IPS-18c (cell line): ENCODE results near the gene RASL11B.

Experiments
- H3K4me3 ChIP-seq: 2 replicates; pipeline ENCODE4 v1.7.0; 2013; ENCODE audit warnings: low read depth, mild to moderate bottlenecking, low read length, moderate library complexity; ENCODE audit not compliant: insufficient read depth
- H3K9me3 ChIP-seq: one replicate; pipeline ENCODE4 v1.6.1; 2013; ENCODE audit warnings: mild to moderate bottlenecking, low read length, moderate library complexity; ENCODE audit not compliant: control insufficient read depth, insufficient read depth

The RASL11B gene

DNA sequence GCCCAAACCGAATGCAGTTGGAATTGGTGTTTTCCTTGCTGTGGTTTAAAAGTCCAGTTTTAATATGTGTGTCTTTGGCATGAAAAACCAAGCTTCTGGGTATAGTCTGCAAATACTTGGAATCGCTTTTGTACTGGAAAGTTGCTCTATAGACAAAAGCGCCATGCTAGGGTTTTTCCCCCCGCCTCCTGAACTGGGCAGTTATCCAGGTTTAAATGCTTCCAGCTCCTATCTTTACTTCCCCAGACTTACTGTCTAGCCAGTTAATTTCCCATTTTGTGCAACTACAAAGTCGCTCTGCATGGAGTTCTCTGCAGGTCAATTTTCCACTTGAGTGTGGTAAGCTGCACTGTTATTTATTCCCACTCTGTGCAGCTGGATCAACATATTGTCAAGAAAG is 2.7 kb downstream of the RASL11B start:
- H3K4me3 ChIP-seq: no peak overlapping the region
- H3K9me3 ChIP-seq: no peaks in the 10 kb centered on the region

DNA sequence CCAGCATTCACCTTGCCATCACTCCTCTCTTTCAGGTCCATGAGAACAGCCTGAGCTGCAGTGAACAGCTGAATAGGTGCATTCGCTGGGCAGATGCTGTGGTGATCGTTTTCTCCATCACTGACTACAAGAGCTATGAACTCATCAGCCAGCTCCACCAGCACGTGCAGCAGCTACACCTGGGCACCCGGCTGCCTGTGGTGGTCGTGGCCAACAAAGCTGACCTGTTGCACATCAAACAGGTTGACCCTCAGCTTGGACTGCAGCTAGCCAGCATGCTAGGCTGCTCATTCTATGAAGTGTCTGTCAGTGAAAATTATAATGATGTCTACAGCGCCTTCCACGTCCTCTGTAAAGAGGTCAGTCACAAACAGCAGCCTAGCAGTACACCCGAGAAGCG is 3.2 kb downstream of the RASL11B start:
- Histone ChIP-seq H3K4me3 (no peak overlapping the region), H3K9me3 (no peaks in the 10 kb centered on the region)

DNA sequence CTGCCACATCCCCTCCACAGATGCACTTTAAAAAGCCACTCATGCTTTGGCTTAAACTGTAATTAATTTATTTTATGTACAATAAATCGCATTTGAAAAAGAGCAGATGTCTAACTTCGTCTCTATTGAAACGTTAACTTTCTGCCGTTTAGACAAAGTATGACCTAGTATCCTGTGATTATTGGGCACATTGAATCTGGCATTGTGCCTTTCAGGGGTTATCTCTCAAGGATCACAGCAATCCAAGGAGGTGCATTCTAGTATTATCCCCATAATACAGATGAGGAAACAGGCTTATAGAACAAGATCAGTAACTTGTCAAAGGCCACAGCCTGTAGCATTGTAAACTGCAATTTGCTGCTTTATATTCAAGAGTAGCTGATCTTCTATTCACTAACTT is 4.6 kb downstream of the RASL11B start:
- Histone ChIP-seq H3K4me3 (no peak overlapping the region), H3K9me3 (no peaks in the 10 kb centered on the region)

DNA sequence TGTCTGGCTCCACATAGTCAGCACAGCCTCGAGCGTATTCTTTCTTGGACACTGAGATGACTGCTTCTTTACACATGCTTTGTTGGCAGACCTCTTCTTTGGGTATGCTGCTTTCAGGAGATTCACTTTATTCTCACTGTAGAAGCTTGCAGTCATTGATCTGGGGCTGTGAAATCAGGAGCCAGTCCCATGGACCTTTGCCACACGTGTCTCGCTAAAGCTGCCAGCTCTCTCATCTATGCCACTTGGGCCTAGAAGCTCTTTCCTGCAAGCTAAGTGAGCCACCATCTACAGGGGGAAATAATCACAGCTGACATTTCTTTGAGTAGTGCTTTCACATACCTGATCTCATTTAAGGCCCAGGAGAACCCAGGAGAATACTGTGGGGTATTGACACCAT is 5.0 kb downstream of the RASL11B start:
- H3K4me3 ChIP-seq: no peak overlapping the region
- H3K9me3 ChIP-seq: no peaks in the 10 kb centered on the region

DNA sequence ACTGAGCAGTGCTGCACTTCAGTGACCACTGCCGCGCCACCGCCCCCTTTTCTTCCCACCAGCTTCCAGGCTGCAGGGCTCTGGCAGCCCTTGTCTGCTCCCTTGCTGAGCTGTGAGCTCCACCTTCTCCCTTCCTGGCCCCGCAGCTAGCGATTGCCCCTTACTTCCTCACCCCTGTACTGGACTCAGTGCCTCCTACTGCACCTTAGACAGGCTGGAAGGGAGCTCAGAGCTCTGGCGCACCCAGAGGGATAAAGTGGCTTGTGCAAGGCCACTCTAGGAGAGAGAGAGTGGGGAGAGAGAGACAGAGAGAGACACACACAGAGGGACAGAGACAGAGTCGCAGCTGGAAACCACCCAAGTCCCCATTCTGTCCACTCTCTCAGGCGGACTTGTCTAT is 6.0 kb downstream of the RASL11B start:
- H3K4me3 ChIP-seq: no peak overlapping the region
- H3K9me3 ChIP-seq: no peaks in the 10 kb centered on the region

DNA sequence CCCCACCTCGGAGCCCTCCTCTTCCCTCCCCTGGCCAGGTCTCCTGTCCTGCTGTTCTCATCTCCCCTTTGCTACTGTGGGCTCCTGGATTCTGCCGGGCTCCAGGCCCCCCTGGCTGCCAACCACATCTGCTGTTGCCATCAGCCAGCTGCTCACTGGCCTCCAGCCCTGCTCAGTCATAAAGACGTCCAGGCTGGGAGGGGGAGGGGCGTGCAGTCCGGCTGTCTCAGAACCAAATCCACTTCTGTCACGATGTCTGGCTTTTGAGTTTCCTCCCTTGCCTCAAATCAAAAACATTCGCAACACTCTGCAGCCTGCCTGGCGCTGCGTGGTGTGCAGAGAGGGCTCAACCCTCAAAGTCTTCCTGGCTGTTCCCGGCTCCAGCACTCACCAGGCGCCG is 7.1 kb downstream of the RASL11B start:
- no peaks in the 10 kb centered on the region for H3K9me3 ChIP-seq

DNA sequence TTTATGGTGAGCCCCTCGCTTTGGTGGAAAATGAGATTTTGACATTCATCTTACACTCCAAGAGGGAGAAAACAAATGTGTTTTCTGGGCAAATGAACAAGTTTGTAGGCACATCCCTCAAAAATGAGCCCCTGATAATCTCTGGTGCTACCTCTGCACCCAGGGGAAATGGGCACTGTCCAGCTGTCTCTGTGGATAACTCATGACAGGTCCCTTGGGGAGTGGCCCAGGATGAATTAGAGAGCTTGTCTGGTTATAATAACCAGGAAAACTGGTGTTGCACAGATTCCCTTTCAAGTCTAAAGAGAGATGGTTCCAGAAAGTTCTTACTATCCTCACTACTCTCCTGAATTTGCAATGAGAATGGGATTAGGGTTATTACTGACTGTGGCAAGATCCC is 7.5 kb downstream of the RASL11B start:
- H3K9me3 ChIP-seq: no peaks in the 10 kb centered on the region

More for the DNA sequence above, 7.1 kb downstream of the RASL11B start:
- H3K4me3 ChIP-seq: no peak overlapping the region

DNA sequence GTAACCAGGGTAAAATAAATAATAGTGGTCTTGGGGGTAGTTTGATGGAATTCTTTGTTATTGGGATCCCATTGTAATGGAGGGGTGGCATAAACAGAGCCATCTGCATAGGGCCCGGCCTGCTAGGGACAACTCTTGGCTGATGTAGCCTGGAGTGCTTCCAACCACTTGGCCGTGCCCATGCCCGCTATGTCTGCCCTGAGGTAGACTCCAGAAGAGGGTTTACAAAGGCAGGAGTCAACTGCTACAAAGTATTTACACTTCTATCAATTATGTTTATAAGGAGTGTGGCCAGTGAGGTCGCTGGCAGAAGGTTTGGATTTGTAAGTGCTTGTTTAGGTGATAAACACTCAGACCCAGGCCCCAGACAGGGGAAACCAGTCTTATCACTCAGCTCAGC is 8.1 kb downstream of the RASL11B start:
- H3K4me3 ChIP-seq: no peak overlapping the region
- H3K9me3 ChIP-seq: no peaks in the 10 kb centered on the region

More for the DNA sequence above, 7.5 kb downstream of the RASL11B start:
- H3K4me3 ChIP-seq: no peak overlapping the region

DNA sequence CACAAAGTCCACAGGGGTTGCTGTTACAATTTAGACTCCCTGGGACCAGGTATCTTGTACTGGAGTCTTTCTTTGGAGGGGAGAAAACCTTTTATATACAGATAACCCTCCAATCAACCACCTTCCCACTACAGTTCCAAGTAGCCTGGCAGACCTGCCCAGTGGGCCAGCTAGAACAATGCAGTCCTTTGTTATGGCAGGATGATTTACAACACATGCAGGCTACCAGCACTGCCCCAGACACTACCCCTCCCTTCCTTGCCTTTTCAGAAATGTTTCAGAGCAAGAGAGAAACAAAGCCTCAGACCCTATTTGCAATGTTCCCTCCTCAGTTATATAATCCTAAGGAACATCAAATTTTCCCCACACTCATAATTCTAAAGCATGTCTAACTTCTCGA is 11.1 kb downstream of the RASL11B start:
- no peak overlapping the region for H3K4me3 ChIP-seq
- no peaks in the 10 kb centered on the region for H3K9me3 ChIP-seq

DNA sequence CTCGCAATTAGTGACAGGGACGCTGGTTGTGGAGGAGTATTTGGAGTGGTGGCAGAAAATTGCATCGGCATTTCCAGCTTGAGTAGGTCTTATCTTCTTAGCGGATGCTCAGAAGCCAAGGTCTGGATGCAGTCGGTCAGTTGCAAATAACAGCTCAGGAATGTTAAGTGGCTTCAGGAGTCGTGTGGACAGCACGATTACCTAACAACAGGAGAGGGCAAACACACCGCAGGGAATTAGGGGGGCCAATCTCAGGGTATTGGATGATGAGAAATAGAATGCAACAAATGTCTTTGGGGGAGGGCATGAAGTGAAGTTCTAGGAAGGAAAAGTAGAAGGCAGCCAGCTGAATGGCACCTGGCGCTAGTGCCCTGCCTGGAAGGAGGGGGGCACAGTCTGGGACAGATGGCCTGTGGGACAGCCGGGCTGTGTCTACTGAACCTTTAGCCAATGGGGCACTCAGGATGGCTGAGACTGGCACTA is 11.8 kb downstream of the RASL11B start:
- H3K9me3 ChIP-seq: no peaks in the 10 kb centered on the region
- H3K4me3 ChIP-seq: no peak overlapping the region

DNA sequence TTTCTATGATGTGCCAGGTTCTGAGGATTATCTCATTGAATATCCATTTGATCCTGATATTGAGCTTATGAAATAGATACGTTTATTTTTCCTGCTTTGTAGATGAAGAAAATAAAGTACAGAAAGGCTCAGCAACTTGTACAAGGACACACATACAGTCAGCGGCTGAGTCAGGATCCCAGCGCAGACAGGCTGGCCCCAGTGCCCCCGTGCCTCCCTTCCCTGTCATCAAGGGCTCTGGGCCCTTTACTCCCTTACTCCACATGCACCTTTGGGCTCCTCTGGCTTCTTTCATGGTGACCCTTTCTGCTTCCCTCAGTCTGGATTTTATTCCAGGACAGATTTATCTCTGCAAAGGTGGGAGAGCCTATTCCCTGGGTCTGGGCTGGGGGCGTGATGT is 12.8 kb downstream of the RASL11B start:
- Histone ChIP-seq H3K4me3 (no peak overlapping the region), H3K9me3 (no peaks in the 10 kb centered on the region)

DNA sequence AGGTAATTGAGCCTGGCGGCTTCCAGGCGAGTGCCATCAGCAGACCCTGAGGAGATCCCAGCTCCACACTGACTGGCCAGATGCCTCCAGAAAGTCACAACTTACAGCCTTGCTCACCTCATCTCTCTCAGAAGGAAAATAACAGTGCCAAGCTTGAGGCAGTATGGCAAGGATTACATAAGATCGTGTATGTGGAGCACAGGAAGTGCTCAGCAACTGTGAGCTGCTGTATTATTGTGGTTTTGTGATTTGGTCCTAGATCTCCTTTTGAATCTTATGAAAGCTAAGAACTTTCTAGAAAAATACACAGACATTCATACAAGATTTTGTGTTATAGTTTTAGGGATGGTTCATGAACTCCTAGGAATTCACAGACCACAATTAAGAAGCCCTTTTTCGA is 14.0 kb downstream of the RASL11B start:
- H3K4me3 ChIP-seq: no peak overlapping the region
- no peaks in the 10 kb centered on the region for H3K9me3 ChIP-seq

DNA sequence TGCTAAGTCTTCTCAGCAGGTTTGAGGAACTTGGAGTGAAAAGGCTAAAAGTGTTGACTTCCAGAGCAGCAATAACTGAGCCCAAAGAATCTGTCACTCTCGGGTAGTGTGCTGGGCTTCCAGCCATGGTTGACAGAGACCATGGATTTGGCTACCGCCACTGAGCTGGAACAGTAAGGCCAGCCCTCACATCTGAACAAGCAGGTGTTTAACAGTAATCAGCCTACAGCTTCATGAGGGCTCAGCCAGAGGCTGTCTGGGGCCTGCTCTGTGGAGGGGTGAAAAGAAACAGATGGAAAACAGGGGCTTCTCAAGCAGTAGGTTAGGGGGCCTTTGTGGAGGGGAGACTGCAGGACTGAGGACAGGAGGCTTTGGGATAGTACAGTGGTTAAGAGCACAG is 14.9 kb downstream of the RASL11B start:
- H3K4me3 ChIP-seq: no peak overlapping the region
- no peaks in the 10 kb centered on the region for H3K9me3 ChIP-seq

DNA sequence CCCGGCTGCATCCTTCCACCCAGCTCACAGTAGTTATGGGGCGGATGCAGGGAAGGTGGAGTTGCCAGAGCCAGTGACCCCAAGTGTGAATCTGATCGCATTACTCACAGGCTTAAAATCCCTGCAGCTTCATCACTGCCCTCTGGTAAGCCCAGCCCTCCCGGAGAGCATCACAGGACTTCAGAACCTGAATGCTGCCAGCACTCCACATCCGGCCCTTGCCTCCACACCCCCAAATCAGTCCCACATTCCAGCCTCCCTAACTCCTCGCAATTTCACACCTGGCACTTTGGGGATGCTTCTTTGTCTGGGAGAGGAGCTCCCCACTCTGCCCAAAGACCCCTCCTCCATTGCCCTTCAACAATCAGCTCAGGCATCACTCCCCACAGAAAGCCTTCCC is 15.6 kb downstream of the RASL11B start:
- Histone ChIP-seq H3K4me3 (no peak overlapping the region), H3K9me3 (no peaks in the 10 kb centered on the region)

DNA sequence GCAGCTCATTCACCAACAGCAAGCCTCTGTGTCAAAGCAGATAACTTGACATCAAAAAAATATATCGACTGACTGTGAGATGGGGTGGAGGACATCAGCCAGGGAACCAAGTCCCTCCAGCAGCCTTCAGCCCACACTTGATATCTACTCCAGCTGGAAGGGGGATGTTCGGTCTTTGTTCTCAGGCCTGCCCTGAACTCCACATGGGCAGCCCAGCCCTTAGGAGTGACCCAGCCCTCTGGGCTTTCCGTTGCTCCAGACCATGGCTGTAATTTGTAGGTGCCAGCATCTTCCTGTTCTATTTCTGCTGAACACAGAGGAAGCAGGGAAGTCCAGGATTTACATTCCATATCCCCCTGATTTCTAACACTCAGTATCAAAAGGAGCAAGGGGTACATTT is 17.4 kb downstream of the RASL11B start:
- Histone ChIP-seq H3K9me3 (no peaks in the 10 kb centered on the region), H3K4me3 (no peak overlapping the region)

DNA sequence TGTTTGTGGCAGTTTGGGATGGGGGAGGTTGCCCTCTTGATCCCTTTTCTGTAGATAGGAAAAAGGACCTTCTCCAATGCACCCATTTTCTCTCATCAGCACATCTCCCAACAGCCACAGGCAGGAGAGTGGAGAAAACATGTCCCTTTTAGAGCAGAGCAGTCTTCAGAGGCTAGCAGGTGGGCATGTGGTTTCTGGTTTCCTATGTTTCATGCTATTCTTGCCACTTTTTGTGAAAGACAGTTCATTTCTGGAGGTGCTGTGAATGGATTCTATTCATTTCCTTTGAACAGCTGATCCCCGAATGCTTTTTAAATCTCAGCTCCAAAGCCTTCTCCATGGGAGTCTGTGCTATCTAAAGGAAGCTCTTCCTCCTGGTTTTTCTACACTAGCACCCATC is 18.9 kb downstream of the RASL11B start:
- no peaks in the 10 kb centered on the region for H3K9me3 ChIP-seq
- H3K4me3 ChIP-seq: no peak overlapping the region

DNA sequence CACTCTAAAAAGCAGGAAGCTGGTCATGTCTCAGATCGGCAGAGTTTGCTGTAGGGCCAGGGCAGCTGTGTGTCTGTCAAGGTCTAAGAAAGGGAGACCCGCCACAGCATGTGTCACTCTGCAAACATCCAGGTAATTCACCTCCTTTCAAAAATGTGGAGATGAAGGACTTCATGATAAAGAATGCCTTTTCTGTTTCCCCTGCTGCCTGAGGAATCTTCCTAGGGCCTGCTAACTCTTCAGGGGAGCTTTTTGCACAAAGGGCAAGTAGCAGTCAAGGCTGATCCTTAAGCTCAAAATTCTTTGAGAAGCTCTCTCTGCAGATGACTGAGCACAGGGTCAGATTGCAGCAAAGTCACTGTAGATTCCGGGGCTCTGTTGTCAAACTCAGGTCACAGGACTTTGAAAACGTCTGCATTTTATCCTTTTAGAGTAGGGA is 21.1 kb downstream of the RASL11B start:
- H3K9me3 ChIP-seq: no peaks in the 10 kb centered on the region
- H3K4me3 ChIP-seq: no peak overlapping the region

DNA sequence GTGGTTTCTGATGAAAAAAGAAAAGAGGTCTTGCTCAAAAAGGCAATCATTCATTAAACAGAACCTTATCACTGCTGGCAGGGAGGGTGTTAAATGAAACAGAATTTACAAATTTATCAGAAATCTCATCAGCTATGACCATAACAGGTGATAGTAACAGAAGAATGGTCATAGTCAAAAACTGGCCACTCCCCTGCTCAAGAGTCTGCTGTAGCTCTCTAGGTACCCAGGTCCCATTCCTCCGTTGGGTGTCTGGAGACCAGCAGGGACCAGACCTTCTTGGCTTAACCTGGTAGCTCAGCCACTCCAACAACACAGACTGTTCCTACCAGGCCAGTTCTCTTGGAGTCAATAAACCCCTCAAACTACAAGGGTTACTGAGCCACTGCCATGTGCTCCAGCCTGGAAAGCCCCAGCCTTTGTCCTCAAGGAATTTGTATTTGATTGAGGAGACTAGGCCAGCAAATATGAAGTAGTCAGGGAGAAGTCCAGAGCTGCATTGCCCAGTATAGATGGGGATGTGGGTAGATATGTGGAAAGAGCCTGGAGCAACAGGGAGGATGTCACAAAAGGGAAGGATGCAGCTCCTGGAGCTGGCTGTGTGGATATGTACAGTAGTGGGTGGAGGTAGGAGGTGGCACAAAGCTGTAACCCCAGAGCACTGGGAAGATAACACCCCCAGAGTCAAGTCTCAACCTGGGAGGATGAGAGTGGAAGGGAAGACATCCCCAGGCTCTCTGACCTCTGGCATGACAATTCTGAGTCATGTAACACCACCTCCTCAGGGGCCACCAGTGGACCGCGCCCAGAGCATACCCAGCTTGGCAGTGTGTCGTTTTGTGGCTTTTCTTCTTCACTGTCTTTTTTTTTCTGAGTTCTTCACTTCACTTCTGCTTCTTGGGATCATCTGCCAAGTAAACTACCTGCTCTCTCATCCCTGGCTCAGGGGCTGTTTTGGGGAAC is 21.9 kb downstream of the RASL11B start:
- H3K9me3 ChIP-seq: no peaks in the 10 kb centered on the region
- no peak overlapping the region for H3K4me3 ChIP-seq

DNA sequence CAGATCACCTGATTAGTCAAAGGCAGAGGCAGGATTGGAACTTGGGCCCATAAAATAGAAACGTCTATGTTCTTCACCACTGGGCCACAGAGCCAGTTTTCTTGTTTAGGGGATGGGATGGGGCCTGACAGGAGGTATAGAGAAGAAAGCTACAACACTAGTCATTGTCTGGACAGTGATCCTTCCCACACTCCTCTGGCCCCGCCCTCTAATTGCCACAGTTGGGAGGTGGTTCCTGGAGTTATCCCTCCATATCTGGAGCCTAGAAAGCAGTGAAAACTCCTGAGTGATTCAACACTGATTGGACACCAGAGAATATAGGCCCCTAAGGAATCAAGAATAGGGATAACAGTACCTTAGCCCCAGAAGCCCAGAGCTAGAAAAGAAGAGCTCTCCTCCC is 22.9 kb downstream of the RASL11B start:
- Histone ChIP-seq H3K9me3 (no peaks in the 10 kb centered on the region), H3K4me3 (no peak overlapping the region)
